ENCODE data around the gene MYO1E.

DNA sequence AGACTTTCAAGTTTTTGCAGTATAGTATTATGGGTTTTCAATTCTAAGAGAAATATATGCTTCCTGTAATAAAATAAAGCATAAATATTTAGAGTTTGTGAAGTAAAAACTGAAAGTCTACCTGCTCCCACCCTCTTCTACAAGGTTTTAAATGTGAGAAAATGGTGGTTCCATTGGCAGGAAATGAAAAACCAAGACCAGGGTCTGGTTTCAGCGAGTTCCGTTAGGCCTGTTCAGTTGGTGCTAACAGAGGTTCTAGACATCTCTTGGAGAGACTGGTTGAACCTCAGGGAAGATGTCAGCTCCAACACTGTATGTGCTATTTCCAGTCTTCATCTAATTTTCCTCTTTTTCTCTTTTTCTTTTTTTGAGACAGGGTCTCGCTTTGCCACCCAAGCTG lies 11.8 kb upstream of the MYO1E start:
- TF ChIP-seq, protein P1, sequence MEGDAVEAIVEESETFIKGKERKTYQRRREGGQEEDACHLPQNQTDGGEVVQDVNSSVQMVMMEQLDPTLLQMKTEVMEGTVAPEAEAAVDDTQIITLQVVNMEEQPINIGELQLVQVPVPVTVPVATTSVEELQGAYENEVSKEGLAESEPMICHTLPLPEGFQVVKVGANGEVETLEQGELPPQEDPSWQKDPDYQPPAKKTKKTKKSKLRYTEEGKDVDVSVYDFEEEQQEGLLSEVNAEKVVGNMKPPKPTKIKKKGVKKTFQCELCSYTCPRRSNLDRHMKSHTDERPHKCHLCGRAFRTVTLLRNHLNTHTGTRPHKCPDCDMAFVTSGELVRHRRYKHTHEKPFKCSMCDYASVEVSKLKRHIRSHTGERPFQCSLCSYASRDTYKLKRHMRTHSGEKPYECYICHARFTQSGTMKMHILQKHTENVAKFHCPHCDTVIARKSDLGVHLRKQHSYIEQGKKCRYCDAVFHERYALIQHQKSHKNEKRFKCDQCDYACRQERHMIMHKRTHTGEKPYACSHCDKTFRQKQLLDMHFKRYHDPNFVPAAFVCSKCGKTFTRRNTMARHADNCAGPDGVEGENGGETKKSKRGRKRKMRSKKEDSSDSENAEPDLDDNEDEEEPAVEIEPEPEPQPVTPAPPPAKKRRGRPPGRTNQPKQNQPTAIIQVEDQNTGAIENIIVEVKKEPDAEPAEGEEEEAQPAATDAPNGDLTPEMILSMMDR (conservative IDR thresholded peaks at IDR 0.05; ENCODE audit: low read length) = no peak
- TF ChIP-seq EZH2phosphoT487 (IDR thresholded peaks at IDR 0.05; ENCODE audit: borderline replicate concordance, low read depth, low read length) = no peak

Data from OCI-LY7 (cell line).